CD14-positive monocyte (primary cell): ENCODE data around the gene ACP7. TPM values are rescaled to one million over a fixed set of nuclear protein-coding genes. Genes with fewer than 3 reads are reported as not detected.

Source experiments
- DNase-seq, 3 donors: peaks; one replicate each; pipeline ENCODE4 v3.0.0-alpha.2; 2011 to 2022
- H2AFZ ChIP-seq: 2 replicates; pipeline ENCODE4 v1.6.0; 2012; ENCODE audit warnings: mild to moderate bottlenecking, low read depth, low read length, inconsistent platforms; ENCODE audit not compliant: insufficient read depth, poor library complexity, severe bottlenecking
- H3K27ac ChIP-seq, 2 donors: 1 replicate in 1 of 2; 2 replicates in 1 of 2; pipeline ENCODE4 v1.5.1; 2012 to 2013; ENCODE audit warnings: low read length in 2 of 2, control low read depth in 1 of 2, inconsistent platforms in 1 of 2, low read depth in 1 of 2, mild to moderate bottlenecking in 1 of 2
- H3K27me3 ChIP-seq, 2 donors: one replicate each; pipeline versions ENCODE4 v1.6.0 to v1.6.1; 2011 to 2013; ENCODE audit warnings: low read length in 2 of 2; ENCODE audit not compliant: control insufficient read depth in 2 of 2, insufficient read depth in 2 of 2
- H3K36me3 ChIP-seq, 2 donors: replicated peaks in 1 of 2; 1 replicate in 1 of 2; 2 replicates in 1 of 2; pipeline versions ENCODE4 v1.5.1 to v1.6.1; 2012 to 2013; ENCODE audit warnings: low read length in 2 of 2, control low read depth in 1 of 2, inconsistent platforms in 1 of 2, mild to moderate bottlenecking in 1 of 2; ENCODE audit not compliant: insufficient read depth in 2 of 2, control insufficient read depth in 1 of 2
- H3K4me1 ChIP-seq, 2 donors: 1 replicate in 1 of 2; 2 replicates in 1 of 2; pipeline versions ENCODE4 v1.5.1 to v1.6.1; 2012 to 2013; ENCODE audit warnings: low read length in 2 of 2, control low read depth in 1 of 2, inconsistent platforms in 1 of 2, mild to moderate bottlenecking in 1 of 2, moderate library complexity in 1 of 2; ENCODE audit not compliant: insufficient read depth in 2 of 2, control insufficient read depth in 1 of 2
- H3K4me2 ChIP-seq: replicated peaks from 2 replicates; pipeline ENCODE3; 2012; ENCODE audit warnings: low read length, moderate library complexity, mild to moderate bottlenecking; ENCODE audit not compliant: poor library complexity, severe bottlenecking; ENCODE audit errors: extremely low read depth
- H3K4me3 ChIP-seq, 3 experiments: fragments of 200-600 bp in 1 of 3; sonication (generic) in 1 of 3; replicated peaks in 1 of 3; 1 replicate in 2 of 3; 2 replicates in 1 of 3; pipeline ENCODE4 v1.5.1; 2011 to 2013; ENCODE audit warnings: low read length in 3 of 3, mild to moderate bottlenecking in 3 of 3, control low read depth in 2 of 3, low read depth in 2 of 3, inconsistent platforms in 1 of 3, moderate library complexity in 1 of 3
- H3K79me2 ChIP-seq: 2 replicates; pipeline ENCODE4 v1.6.0; 2012; ENCODE audit warnings: mild to moderate bottlenecking, control low read depth, inconsistent platforms, low read length, moderate library complexity; ENCODE audit not compliant: insufficient read depth
- H3K9ac ChIP-seq: 2 replicates; pipeline ENCODE4 v1.6.0; 2017; ENCODE audit warnings: low read length, mild to moderate bottlenecking; ENCODE audit not compliant: insufficient read depth, poor library complexity, severe bottlenecking
- H3K9me3 ChIP-seq, 2 donors: replicated peaks in 1 of 2; 1 replicate in 1 of 2; 2 replicates in 1 of 2; pipeline versions ENCODE4 v1.5.1 to v1.6.1; 2012 to 2013; ENCODE audit warnings: low read length in 2 of 2, control low read depth in 1 of 2; ENCODE audit not compliant: control insufficient read depth in 1 of 2, insufficient read depth in 1 of 2
- H4K20me1 ChIP-seq: 2 replicates; pipeline ENCODE4 v1.6.0; 2012; ENCODE audit warnings: mild to moderate bottlenecking, low read length, control low read depth, moderate library complexity; ENCODE audit not compliant: insufficient read depth
- H3K27ac Mint-ChIP-seq, 7 donors: one replicate each; pipeline ENCODE4 v1.8.0; 2020; ENCODE audit warnings: mild to moderate bottlenecking in 7 of 7, mixed read lengths in 7 of 7, moderate library complexity in 6 of 7, inconsistent platforms in 2 of 7
- H3K27me3 Mint-ChIP-seq, 3 donors: one replicate each; pipeline ENCODE4 v1.8.0; 2021 to 2022; ENCODE audit warnings: low read depth in 3 of 3, mild to moderate bottlenecking in 3 of 3, mixed read lengths in 3 of 3, moderate library complexity in 3 of 3, inconsistent platforms in 1 of 3
- H3K36me3 Mint-ChIP-seq, 2 donors: one replicate each; pipeline ENCODE4 v1.8.0; 2020; ENCODE audit warnings: mixed read lengths in 2 of 2, inconsistent platforms in 1 of 2, mild to moderate bottlenecking in 1 of 2
- H3K4me1 Mint-ChIP-seq: one replicate; pipeline ENCODE4 v1.8.0; 2020; ENCODE audit warnings: mild to moderate bottlenecking, mixed read lengths
- H3K4me3 Mint-ChIP-seq, 2 donors: one replicate each; pipeline ENCODE4 v1.8.0; 2020; ENCODE audit warnings: mild to moderate bottlenecking in 2 of 2, mixed read lengths in 2 of 2, moderate library complexity in 1 of 2
- H3K9me3 Mint-ChIP-seq, 7 donors: one replicate each; pipeline ENCODE4 v1.8.0; 2020 to 2022; ENCODE audit warnings: mixed read lengths in 7 of 7, mild to moderate bottlenecking in 6 of 7, moderate library complexity in 6 of 7, inconsistent platforms in 2 of 7
- WGBS: methylation state at CpG from one replicate; pipeline ENCODE4 v1.1.5; 2013; ENCODE audit warnings: missing lambda C conversion rate; ENCODE audit not compliant: insufficient coverage; 5-methylcytosine and 5-hydroxymethylcytosine counted together
- intact Hi-C, 2 donors: fragments of 100-400 bp; cut with micrococcal nuclease; formaldehyde crosslinking; loops; one replicate each; pipeline versions ENCODE4 v1.15.0 to v1.15.1; 2023
- polyA plus RNA-seq, 3 donors: library from polyadenylated mRNA; depleted of rRNA in 1 of 3; unstranded in 2 of 3; stranded (reverse) in 1 of 3; fragments of 300-500 nt in 2 of 3; fragments of >200 nt in 1 of 3; fragmentation: Illumina TruSeq in 2 of 3; gene quantifications; 1 replicate in 2 of 3; 2 replicates in 1 of 3; pipeline ENCODE4 v1.2.3, GENCODE V29; 2012 to 2021
- TF ChIP-seq, protein P1 (sequence below): fragments of 200-600 bp; IDR thresholded peaks from one replicate; pipeline ENCODE4 v1.8.0; 2022; ENCODE audit warnings: antibody characterized with exemption, mild to moderate bottlenecking

ACP7 gene
- polyA plus RNA-seq, 3 donors, result not detected

DNA sequence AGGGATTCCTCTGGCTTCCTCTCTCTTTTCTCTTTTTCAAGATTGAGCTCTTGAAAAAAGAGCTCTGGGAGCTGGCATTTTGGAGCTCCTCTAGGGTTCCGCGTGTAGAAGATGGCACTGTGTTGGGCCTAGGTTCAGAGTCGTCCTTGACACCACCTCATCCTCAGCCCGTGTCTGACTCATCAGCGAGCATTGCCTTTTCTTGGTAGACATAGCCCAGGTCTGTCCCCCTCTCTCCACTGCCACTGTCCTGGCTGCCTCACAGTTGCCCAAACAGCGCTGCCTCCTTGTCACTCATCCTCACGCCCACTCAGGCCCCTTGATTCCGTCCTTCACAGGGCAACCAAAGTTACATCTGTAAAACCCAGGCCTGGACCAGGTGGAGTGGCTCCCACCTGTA, 66.1 kb downstream of the ACP7 start:
- intact Hi-C loops, result no loop called here
- Histone ChIP-seq H3K79me2 (peaks cover 26% of the 10 kb centered on the region), H3K9ac (no peak overlapping the region), H3K36me3 (no peaks in the 10 kb centered on the region), H4K20me1 (peaks cover 24% of the 10 kb centered on the region), H3K27ac (no peak overlapping the region), H3K9me3 (no peaks in the 10 kb centered on the region), H3K27me3 (no peaks in the 10 kb centered on the region), H3K4me1 (peaks cover 2 to 3% of the 10 kb centered on the region in 2 donors), H2AFZ (no peak overlapping the region), H3K4me3 (no peak overlapping the region), H3K4me2 (no peak overlapping the region)
- TF ChIP-seq, protein P1, sequence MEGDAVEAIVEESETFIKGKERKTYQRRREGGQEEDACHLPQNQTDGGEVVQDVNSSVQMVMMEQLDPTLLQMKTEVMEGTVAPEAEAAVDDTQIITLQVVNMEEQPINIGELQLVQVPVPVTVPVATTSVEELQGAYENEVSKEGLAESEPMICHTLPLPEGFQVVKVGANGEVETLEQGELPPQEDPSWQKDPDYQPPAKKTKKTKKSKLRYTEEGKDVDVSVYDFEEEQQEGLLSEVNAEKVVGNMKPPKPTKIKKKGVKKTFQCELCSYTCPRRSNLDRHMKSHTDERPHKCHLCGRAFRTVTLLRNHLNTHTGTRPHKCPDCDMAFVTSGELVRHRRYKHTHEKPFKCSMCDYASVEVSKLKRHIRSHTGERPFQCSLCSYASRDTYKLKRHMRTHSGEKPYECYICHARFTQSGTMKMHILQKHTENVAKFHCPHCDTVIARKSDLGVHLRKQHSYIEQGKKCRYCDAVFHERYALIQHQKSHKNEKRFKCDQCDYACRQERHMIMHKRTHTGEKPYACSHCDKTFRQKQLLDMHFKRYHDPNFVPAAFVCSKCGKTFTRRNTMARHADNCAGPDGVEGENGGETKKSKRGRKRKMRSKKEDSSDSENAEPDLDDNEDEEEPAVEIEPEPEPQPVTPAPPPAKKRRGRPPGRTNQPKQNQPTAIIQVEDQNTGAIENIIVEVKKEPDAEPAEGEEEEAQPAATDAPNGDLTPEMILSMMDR, result no peak
- Mint-ChIP-seq H3K9me3 (no peaks in the 10 kb centered on the region), H3K27ac (no peak overlapping the region), H3K27me3 (no peaks in the 10 kb centered on the region), H3K4me1 (peaks cover 5% of the 10 kb centered on the region), H3K36me3 (peaks cover 2 to 5% of the 10 kb centered on the region in 2 donors), H3K4me3 (no peak overlapping the region)
- no peak for DNase-seq
- 98% methylated on average over 8 of the region's 8 CpGs for WGBS

DNA sequence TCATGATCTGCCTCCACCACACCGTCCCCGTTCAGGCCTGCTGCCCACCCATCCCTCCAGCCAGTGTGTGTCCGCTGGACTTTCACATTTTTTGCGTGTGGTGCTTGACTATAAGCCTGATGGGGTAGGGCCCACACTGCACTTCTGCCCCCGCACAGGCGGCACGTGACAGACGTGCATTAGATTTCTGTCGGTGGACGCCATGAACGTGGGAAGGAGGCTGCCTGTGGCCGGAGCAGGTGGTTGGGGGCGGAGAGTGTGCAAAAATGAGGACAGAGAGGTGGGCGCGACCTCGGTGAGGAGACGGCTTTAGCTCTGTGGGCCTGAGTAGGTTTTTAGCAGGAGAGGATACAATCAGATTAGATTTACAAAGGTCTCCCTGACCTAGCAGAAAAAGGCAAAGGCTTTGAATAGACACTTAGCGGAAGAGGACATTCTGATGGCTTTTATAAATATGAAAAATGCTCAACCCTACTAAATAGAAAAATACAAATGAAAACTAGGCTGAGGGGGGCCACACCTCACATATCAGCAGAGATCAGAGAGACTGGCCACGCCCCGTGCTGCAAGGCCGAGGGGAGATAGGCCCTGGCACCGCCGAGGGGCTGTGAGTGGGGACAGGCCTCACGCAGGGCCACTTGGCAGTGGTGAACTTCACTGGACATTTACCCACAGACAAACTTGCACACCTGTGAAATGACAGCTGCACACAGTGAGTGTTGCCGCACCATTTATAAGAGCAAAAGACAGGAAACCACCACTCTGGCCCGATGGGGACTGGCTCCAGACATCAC, 66.8 kb downstream of the ACP7 start:
- H3K27ac Mint-ChIP-seq, result peak overlapping the region in 1 of 7 donors; percentile 21

More for the DNA sequence above, 66.8 kb downstream of the ACP7 start:
- Mint-ChIP-seq H3K27me3 (no peaks in the 10 kb centered on the region), H3K4me1 (peaks cover under 1% of the 10 kb centered on the region), H3K9me3 (no peaks in the 10 kb centered on the region), H3K4me3 (no peak overlapping the region), H3K36me3 (peaks cover under 1 to 5% of the 10 kb centered on the region in 2 donors)
- no peak overlapping the region for H3K4me3 ChIP-seq
- peaks cover 28% of the 10 kb centered on the region for H3K79me2 ChIP-seq
- no peaks in the 10 kb centered on the region for H3K36me3 ChIP-seq
- peaks cover 16% of the 10 kb centered on the region for H4K20me1 ChIP-seq
- no peak for DNase-seq
- no peak overlapping the region for H3K27ac ChIP-seq
- H3K9ac ChIP-seq, result no peak overlapping the region
- H2AFZ ChIP-seq, result no peak overlapping the region
- intact Hi-C loops, result no loop called here
- TF ChIP-seq, protein P1, result no peak
- no peaks in the 10 kb centered on the region for H3K9me3 ChIP-seq
- WGBS, result 89% methylated on average over 15 of the region's 26 CpGs
- H3K4me1 ChIP-seq, result no peaks in the 10 kb centered on the region
- no peaks in the 10 kb centered on the region for H3K27me3 ChIP-seq
- H3K4me2 ChIP-seq, result no peak overlapping the region
